Measurements from ENCODE around the gene THOC7. TPM values are rescaled to one million over a fixed set of nuclear protein-coding genes. Genes with fewer than 3 reads are reported as not detected.

Gene THOC7
- polyA plus RNA-seq, 1 donor, result 77.9 TPM

Other genes starting within 250 kb of the THOC7 start
- not detected for gene SNTN, start 211.1 kb downstream of the THOC7 start, polyA plus RNA-seq (ENCODE audit: insufficient read length)
- 1.00 TPM for gene C3orf49, start 44.5 kb downstream of the THOC7 start, polyA plus RNA-seq (ENCODE audit: insufficient read length)
- gene ATXN7, start 62 bp upstream of the THOC7 start, polyA plus RNA-seq (ENCODE audit: insufficient read length), result 29.0 TPM
- 1.0 TPM for gene SCAANT1, start 48.6 kb upstream of the THOC7 start, polyA plus RNA-seq (ENCODE audit: insufficient read length)
- gene PSMD6, start 159.7 kb upstream of the THOC7 start, polyA plus RNA-seq (ENCODE audit: insufficient read length), result 140 TPM